Measurements from ENCODE around the gene ANKRD13B. TPM values are rescaled to one million over a fixed set of nuclear protein-coding genes. Genes with fewer than 3 reads are reported as not detected.

ANKRD13B gene
- total and polyA plus RNA-seq, 2 of the 13 experiments (the other 11 are each of a cell fraction or from before 2014, with no cell fraction given) = 1.7 to 1.8 TPM

DNA sequence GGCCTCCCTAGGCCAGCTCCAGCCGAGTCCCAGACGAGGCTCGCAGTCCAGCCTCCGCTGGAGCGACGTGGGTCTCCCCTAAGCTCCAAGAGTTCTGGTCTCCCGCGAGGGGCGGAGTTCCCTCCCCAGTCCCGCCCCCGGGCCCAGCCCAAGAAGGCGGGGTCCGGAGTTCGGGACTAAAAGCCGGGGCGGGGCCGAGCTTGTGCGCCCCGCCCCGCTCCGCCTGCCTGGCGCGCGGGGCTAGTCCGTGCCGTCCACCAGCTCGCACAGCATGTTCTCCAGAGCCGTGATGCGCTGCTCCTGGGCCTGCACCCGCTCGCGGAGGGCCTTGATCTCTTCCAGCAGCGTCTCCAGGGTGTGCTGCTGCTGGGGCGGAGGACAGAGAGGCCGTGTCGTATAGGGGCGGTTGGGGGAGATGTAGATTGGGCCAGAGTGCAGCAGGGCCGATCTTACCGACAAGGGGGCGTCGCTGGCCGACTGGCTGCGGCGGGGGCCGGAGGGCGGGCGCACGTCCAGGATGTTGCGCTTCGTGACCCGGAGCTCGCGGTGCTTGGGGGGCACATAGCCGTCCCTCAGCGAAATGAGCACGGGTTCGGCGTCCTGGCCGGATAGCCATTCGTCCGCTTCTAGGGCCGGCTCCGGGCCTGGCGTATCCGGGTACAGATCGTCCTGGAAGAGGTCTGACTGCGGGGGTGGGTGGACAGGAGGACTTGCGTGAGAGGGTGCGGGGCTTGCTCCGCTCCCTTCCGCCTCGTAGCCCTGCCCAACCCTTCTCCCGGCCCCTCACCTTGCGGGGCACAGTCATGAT is 22.8 kb downstream of the ANKRD13B start (continued):
- TF ChIP-seq ZNF577 (CRISPR knock-in tag; IDR thresholded peaks at IDR 0.05; ENCODE audit: borderline replicate concordance, low read depth) (no peak), ETV5 (CRISPR knock-in tag; IDR thresholded peaks at IDR 0.05; ENCODE audit: borderline replicate concordance) (no peak), ZBTB7B (CRISPR knock-in tag; IDR thresholded peaks at IDR 0.05) (peak; percentile 52; the same call in 1 of the 2 replicates), ZBTB38 (CRISPR knock-in tag; IDR thresholded peaks at IDR 0.05) (no peak), HMGA1 (CRISPR knock-in tag; conservative IDR thresholded peaks at IDR 0.05) (no peak), TRIM22 (IDR thresholded peaks at IDR 0.05) (no peak), GATAD2A (CRISPR knock-in tag; IDR thresholded peaks at IDR 0.05) (no peak), POLR2AphosphoS5 (IDR thresholded peaks at IDR 0.05; ENCODE audit: low read depth, low read length) (no peak), CBFB (CRISPR knock-in tag; IDR thresholded peaks at IDR 0.05) (no peak), ZNF501 (CRISPR knock-in tag; IDR thresholded peaks at IDR 0.05) (peak; percentile 74), NFYB (CRISPR knock-in tag; IDR thresholded peaks at IDR 0.05) (no peak), TRIM24 (CRISPR knock-in tag; IDR thresholded peaks at IDR 0.05) (no peak), TEAD3 (CRISPR knock-in tag; optimal IDR thresholded peaks at IDR 0.05; ENCODE audit: borderline replicate concordance) (no peak), IKZF4 (CRISPR knock-in tag; IDR thresholded peaks at IDR 0.05; ENCODE audit: borderline replicate concordance, low read depth, not compliant biosample characterization) (no peak), GPN1 (CRISPR knock-in tag; IDR thresholded peaks at IDR 0.05; ENCODE audit: borderline replicate concordance) (no peak), MYC (CRISPR knock-in tag; IDR thresholded peaks at IDR 0.05; ENCODE audit: borderline replicate concordance) (peak; percentile 25; the same call in 1 of the 2 replicates), NR2F6 (IDR thresholded peaks at IDR 0.05) (no peak), NR2F6 (CRISPR knock-in tag; IDR thresholded peaks at IDR 0.05) (no peak), ZNF451 (CRISPR knock-in tag; IDR thresholded peaks at IDR 0.05) (no peak; the same call in 1 of the 2 replicates), NFKBIZ (CRISPR knock-in tag; IDR thresholded peaks at IDR 0.05) (no peak)
- TF ChIP-seq, protein P1, sequence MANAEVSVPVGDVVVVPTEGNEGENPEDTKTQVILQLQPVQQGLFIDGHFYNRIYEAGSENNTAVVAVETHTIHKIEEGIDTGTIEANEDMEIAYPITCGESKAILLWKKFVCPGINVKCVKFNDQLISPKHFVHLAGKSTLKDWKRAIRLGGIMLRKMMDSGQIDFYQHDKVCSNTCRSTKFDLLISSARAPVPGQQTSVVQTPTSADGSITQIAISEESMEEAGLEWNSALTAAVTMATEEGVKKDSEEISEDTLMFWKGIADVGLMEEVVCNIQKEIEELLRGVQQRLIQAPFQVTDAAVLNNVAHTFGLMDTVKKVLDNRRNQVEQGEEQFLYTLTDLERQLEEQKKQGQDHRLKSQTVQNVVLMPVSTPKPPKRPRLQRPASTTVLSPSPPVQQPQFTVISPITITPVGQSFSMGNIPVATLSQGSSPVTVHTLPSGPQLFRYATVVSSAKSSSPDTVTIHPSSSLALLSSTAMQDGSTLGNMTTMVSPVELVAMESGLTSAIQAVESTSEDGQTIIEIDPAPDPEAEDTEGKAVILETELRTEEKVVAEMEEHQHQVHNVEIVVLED (CRISPR knock-in tag; IDR thresholded peaks at IDR 0.05; ENCODE audit: borderline replicate concordance) = no peak
- TF ChIP-seq, protein P2, sequence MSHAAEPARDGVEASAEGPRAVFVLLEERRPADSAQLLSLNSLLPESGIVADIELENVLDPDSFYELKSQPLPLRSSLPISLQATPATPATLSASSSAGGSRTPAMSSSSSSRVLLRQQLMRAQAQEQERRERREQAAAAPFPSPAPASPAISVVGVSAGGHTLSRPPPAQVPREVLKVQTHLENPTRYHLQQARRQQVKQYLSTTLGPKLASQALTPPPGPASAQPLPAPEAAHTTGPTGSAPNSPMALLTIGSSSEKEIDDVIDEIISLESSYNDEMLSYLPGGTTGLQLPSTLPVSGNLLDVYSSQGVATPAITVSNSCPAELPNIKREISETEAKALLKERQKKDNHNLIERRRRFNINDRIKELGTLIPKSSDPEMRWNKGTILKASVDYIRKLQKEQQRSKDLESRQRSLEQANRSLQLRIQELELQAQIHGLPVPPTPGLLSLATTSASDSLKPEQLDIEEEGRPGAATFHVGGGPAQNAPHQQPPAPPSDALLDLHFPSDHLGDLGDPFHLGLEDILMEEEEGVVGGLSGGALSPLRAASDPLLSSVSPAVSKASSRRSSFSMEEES (CRISPR knock-in tag; IDR thresholded peaks at IDR 0.05) = peak; percentile 42; the same call in 1 of the 2 replicates
- TF ChIP-seq, protein P3, sequence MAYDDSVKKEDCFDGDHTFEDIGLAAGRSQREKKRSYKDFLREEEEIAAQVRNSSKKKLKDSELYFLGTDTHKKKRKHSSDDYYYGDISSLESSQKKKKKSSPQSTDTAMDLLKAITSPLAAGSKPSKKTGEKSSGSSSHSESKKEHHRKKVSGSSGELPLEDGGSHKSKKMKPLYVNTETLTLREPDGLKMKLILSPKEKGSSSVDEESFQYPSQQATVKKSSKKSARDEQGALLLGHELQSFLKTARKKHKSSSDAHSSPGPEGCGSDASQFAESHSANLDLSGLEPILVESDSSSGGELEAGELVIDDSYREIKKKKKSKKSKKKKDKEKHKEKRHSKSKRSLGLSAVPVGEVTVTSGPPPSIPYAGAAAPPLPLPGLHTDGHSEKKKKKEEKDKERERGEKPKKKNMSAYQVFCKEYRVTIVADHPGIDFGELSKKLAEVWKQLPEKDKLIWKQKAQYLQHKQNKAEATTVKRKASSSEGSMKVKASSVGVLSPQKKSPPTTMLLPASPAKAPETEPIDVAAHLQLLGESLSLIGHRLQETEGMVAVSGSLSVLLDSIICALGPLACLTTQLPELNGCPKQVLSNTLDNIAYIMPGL (CRISPR knock-in tag; IDR thresholded peaks at IDR 0.05; ENCODE audit: borderline replicate concordance in 1 of 2, low read depth in 1 of 2) = 0 out of 4 replicates have a peak, but pooled peaks of 1 of the 2 experiments have one; percentile 31
- TF ChIP-seq, protein P4, sequence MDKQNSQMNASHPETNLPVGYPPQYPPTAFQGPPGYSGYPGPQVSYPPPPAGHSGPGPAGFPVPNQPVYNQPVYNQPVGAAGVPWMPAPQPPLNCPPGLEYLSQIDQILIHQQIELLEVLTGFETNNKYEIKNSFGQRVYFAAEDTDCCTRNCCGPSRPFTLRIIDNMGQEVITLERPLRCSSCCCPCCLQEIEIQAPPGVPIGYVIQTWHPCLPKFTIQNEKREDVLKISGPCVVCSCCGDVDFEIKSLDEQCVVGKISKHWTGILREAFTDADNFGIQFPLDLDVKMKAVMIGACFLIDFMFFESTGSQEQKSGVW (CRISPR knock-in tag; IDR thresholded peaks at IDR 0.05; ENCODE audit: borderline replicate concordance) = no peak

Measured in HepG2 (cell line).